T-cell (primary cell): Measurements from ENCODE around the gene CCDC63. TPM values are rescaled to one million over a fixed set of nuclear protein-coding genes. Genes with fewer than 3 reads are reported as not detected.
"Not testable (repeated sequence)": the region's sequence is repeated elsewhere in the genome, so short reads cannot be mapped to it uniquely, and the experiment has no call there.

Experiments
- ATAC-seq, 4 experiments: fragments of 200-7000 bp in 3 of 4; fragments of 150-1000 bp in 1 of 4; cut with Tn5 transposase; replicated peaks in 1 of 4; 1 replicate in 3 of 4; 2 replicates in 1 of 4; pipeline ENCODE4 v1.10.0; 2021; ENCODE audit warnings: moderate library complexity in 3 of 4, mild to moderate bottlenecking in 2 of 4, moderate number of reproducible peaks in 1 of 4
- CTCF ChIA-PET, 2 donors: fragments of 300-600 bp; sonication (Branson Sonifier 250); formaldehyde crosslinking; loops; one replicate each; lab custom pipeline; 2022; ENCODE audit warnings: antibody characterized with exemption in 2 of 2; lab: Charles Lee
- POLR2A ChIA-PET, 2 donors: fragments of 300-600 bp; sonication (Branson Sonifier 250); formaldehyde crosslinking; loops; one replicate each; lab custom pipeline; 2022; ENCODE audit warnings: antibody characterized with exemption in 2 of 2; lab: Charles Lee
- DNase-seq, 35 experiments: peaks; one replicate each; pipeline versions ENCODE4 v3.0.0 to v3.0.0-alpha.2; 2013 to 2023
- H3K27ac ChIP-seq: one replicate; pipeline ENCODE4 v1.5.1; 2013; ENCODE audit warnings: low read length
- H3K27me3 ChIP-seq, 2 experiments: replicated peaks in 1 of 2; 1 replicate in 1 of 2; 2 replicates in 1 of 2; pipeline versions ENCODE4 v1.6.1 to v1.7.0; 2013; ENCODE audit warnings: low read length in 1 of 2, mixed read lengths in 1 of 2; ENCODE audit not compliant: control insufficient read depth in 2 of 2, insufficient read depth in 2 of 2; ENCODE audit errors: extremely low read depth in 1 of 2
- H3K36me3 ChIP-seq, 2 donors: 1 replicate in 1 of 2; 2 replicates in 1 of 2; pipeline versions ENCODE4 v1.6.1 to v1.7.0; 2013; ENCODE audit warnings: low read length in 1 of 2; ENCODE audit not compliant: control insufficient read depth in 2 of 2, insufficient read depth in 1 of 2; ENCODE audit errors: extremely low read depth in 1 of 2
- H3K4me1 ChIP-seq, 2 experiments: 1 replicate in 1 of 2; 2 replicates in 1 of 2; pipeline versions ENCODE4 v1.6.1 to v1.7.0; 2013; ENCODE audit warnings: low read length in 2 of 2, mixed read lengths in 1 of 2; ENCODE audit not compliant: insufficient read depth in 2 of 2, control insufficient read depth in 1 of 2; ENCODE audit errors: extremely low read depth in 1 of 2
- H3K4me3 ChIP-seq, 2 donors: 1 replicate in 1 of 2; 2 replicates in 1 of 2; pipeline versions ENCODE4 v1.5.1 to v1.7.0; 2013; ENCODE audit warnings: mild to moderate bottlenecking in 2 of 2, low read length in 1 of 2, moderate library complexity in 1 of 2; ENCODE audit not compliant: control insufficient read depth in 1 of 2; ENCODE audit errors: extremely low read depth in 1 of 2
- H3K9me3 ChIP-seq: 2 replicates; pipeline ENCODE4 v1.7.0; 2013
- H3K27ac Mint-ChIP-seq, 2 donors: one replicate each; pipeline ENCODE4 v1.8.0; 2020 to 2021; ENCODE audit warnings: mild to moderate bottlenecking in 2 of 2, mixed read lengths in 2 of 2
- H3K27me3 Mint-ChIP-seq, 2 donors: one replicate each; pipeline ENCODE4 v1.8.0; 2021 to 2022; ENCODE audit warnings: mixed read lengths in 2 of 2
- H3K36me3 Mint-ChIP-seq: one replicate; pipeline ENCODE4 v1.8.0; 2021; ENCODE audit warnings: mixed read lengths
- H3K4me1 Mint-ChIP-seq, 3 donors: one replicate each; pipeline ENCODE4 v1.8.0; 2020 to 2022; ENCODE audit warnings: mixed read lengths in 3 of 3, mild to moderate bottlenecking in 1 of 3
- H3K4me3 Mint-ChIP-seq, 3 donors: one replicate each; pipeline ENCODE4 v1.8.0; 2020 to 2022; ENCODE audit warnings: mild to moderate bottlenecking in 3 of 3, mixed read lengths in 3 of 3, moderate library complexity in 3 of 3
- H3K9me3 Mint-ChIP-seq, 3 donors: one replicate each; pipeline ENCODE4 v1.8.0; 2020 to 2022; ENCODE audit warnings: mixed read lengths in 3 of 3
- WGBS: methylation state at CpG from one replicate; pipeline ENCODE4 v1.1.5; 2013; ENCODE audit warnings: missing lambda C conversion rate; ENCODE audit not compliant: insufficient coverage; 5-methylcytosine and 5-hydroxymethylcytosine counted together
- total RNA-seq, 35 experiments: library from RNA in 6 of 35; stranded (reverse) in 6 of 35; fragments of 120-200 nt in 1 of 35; gene quantifications; one replicate each; pipeline versions ENCODE4 v1.2.1 to v1.2.4 and lab custom pipeline; 2013 to 2026

CCDC63 gene
- total RNA-seq, 5 donors from 2014 or later (not counting 1 experiment from before 2014, with no cell fraction given) = not detected

GRCh38 chr12:110950466-110950865 is 103.7 kb downstream of the CCDC63 start:
- H3K4me1 ChIP-seq, DNase-seq, H3K9me3 ChIP-seq, POLR2A ChIA-PET, H3K36me3 Mint-ChIP-seq, H3K27me3 ChIP-seq, ATAC-seq, H3K27me3 Mint-ChIP-seq, H3K4me1 Mint-ChIP-seq, H3K36me3 ChIP-seq, H3K27ac Mint-ChIP-seq, H3K4me3 Mint-ChIP-seq, CTCF ChIA-PET, H3K27ac ChIP-seq, H3K4me3 ChIP-seq: not testable (repeated sequence)
- H3K9me3 Mint-ChIP-seq = peaks cover 0 to 12% (median 11%) of the 10 kb centered on the region in 3 donors
- no CpG with 5 or more reads among the region's 31 CpGs for WGBS

- H3K27me3 ChIP-seq, POLR2A ChIA-PET, H3K36me3 ChIP-seq, H3K27ac Mint-ChIP-seq, H3K27me3 Mint-ChIP-seq, ATAC-seq, H3K36me3 Mint-ChIP-seq, H3K4me1 Mint-ChIP-seq, H3K9me3 Mint-ChIP-seq, CTCF ChIA-PET, H3K9me3 ChIP-seq, H3K27ac ChIP-seq, H3K4me3 ChIP-seq, H3K4me3 Mint-ChIP-seq, H3K4me1 ChIP-seq, DNase-seq: not testable (repeated sequence)
- 100% methylated on average over 1 of the region's 31 CpGs for WGBS
Measured at GRCh38 chr12:110950867-110951266, 104.1 kb downstream of the CCDC63 start.

Other genes with a start within 250 kb of the CCDC63 start
- gene TCTN1, start 232.9 kb upstream of the CCDC63 start, total RNA-seq = 10 to 100 TPM in 3 of 5 donors, 1 to 10 TPM in 2; 8.8 to 14.1 (median 11.5) TPM
- gene HVCN1, start 157.9 kb upstream of the CCDC63 start, total RNA-seq = 10 to 100 TPM in 3 of 5 donors, 1 to 10 TPM in 2; 5.6 to 18.7 (median 14.2) TPM
- 100 to 1,000 TPM; 113 to 154 (median 134) TPM for gene PPP1CC, start 104.1 kb upstream of the CCDC63 start, total RNA-seq
- not detected for gene MYL2, start 73.6 kb downstream of the CCDC63 start, total RNA-seq
- under 1 TPM in 4 of 5 donors, not detected in 1; 0.10 to 0.85 (median 0.18) TPM for gene CUX2, start 187.2 kb downstream of the CCDC63 start, total RNA-seq